Activated T-helper 2 cell treated with anti-CD3 and anti-CD28 coated beads, Interferon-gamma antibody, Interleukin-2, Interleukin-4, amounts not matched to agents 10 μg/mL and 5 μg/mL and 100 μg/mL, durations not matched to agents 14 hours and 24 hours and 36 hours (primary cell): ENCODE results near the gene MET. TPM values are rescaled to one million over a fixed set of nuclear protein-coding genes. Genes with fewer than 3 reads are reported as not detected.

Experiments
- DNase-seq: peaks from one replicate; pipeline ENCODE4 v3.0.0; 2021; ENCODE audit warnings: low spot score
- H3K27ac Mint-ChIP-seq: one replicate; pipeline ENCODE4 v1.8.0; 2021; ENCODE audit warnings: mixed read lengths
- H3K27me3 Mint-ChIP-seq: one replicate; pipeline ENCODE4 v1.8.0; 2021; ENCODE audit warnings: low read depth, mixed read lengths
- H3K36me3 Mint-ChIP-seq: one replicate; pipeline ENCODE4 v1.8.0; 2021; ENCODE audit warnings: low read depth, mixed read lengths
- H3K4me1 Mint-ChIP-seq: one replicate; pipeline ENCODE4 v1.8.0; 2021; ENCODE audit warnings: low read depth, mixed read lengths
- H3K4me3 Mint-ChIP-seq: one replicate; pipeline ENCODE4 v1.8.0; 2021; ENCODE audit warnings: low read depth, mild to moderate bottlenecking, moderate library complexity, mixed read lengths
- H3K9me3 Mint-ChIP-seq: one replicate; pipeline ENCODE4 v1.8.0; 2021; ENCODE audit warnings: mixed read lengths
- intact Hi-C: fragments of 100-400 bp; cut with micrococcal nuclease; formaldehyde crosslinking; loops from one replicate; pipeline ENCODE4 v1.15.1; 2023
- total RNA-seq: library from RNA; stranded (reverse); gene quantifications from 2 replicates; pipeline ENCODE4 v1.2.3, GENCODE V29; 2022

Gene MET
- total RNA-seq, 1 donor from 2014 or later = 1.5 TPM

DNA sequence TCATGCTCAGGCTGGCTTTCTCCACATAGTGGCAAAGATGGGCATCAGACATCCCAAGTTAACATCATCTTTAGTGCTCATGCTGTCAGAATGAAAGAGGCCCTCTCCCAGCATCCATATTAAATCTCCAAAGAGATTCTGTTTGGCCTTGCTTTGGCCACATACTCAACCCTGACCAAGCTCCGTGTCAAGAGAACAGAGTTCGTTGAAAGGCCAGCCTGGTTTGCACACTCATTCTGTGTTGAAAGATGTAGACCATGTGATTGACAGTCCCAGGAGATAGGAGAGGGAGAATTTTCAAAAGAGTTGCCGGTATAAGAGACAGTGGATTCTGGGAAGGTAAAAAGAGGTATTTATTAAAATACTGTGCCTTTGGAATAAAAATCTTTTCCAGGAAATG is 19.7 kb downstream of the MET start:
- intact Hi-C loops = no loop called here
- H3K4me1 Mint-ChIP-seq = no peaks in the 10 kb centered on the region
- no peaks in the 10 kb centered on the region for H3K36me3 Mint-ChIP-seq
- H3K4me3 Mint-ChIP-seq = no peak overlapping the region
- DNase-seq = no peak
- no peak overlapping the region for H3K27ac Mint-ChIP-seq
- peaks cover 4% of the 10 kb centered on the region for H3K27me3 Mint-ChIP-seq
- H3K9me3 Mint-ChIP-seq = no peaks in the 10 kb centered on the region

DNA sequence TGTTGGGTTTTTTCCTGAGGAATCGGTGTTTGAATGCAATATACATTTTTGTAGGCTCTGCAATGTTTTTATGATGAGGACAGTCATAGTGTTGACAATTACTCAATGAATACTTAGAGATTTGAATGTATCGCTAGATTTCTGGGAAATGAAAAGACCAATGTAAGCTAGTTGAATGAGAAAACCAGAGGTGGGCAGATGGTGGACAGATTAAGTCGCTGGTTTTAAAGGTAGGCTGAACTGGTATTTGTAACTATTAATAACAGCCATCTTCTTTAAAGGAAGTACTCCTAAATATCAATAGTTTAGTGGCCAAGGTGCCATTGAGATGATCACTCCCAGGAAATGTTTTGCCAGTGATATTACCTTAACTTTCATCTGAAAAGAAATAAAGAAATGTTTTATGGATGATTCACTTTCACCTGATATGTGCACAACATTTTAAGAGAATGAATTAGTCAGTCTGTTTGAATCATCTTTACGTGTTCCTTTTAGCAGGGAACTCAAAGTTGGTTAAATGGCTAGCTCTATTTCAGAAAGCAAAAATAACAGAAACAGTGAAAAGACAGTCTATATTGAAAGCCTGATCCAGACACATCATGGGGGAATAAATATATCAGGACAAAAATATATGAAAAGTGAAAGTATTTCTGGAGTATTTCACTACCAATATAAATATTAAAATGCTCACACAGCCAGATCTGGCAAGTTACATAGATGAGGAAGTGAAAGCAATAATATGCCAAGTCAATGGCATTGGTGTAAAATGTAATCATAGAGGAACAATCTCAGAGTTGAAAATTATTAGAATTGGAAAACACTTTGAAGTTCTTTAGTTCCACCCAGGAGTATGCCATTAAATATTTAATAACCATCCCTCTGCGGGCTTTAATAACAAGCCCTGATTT is 20.7 kb downstream of the MET start:
- DNase-seq = no peak

DNA sequence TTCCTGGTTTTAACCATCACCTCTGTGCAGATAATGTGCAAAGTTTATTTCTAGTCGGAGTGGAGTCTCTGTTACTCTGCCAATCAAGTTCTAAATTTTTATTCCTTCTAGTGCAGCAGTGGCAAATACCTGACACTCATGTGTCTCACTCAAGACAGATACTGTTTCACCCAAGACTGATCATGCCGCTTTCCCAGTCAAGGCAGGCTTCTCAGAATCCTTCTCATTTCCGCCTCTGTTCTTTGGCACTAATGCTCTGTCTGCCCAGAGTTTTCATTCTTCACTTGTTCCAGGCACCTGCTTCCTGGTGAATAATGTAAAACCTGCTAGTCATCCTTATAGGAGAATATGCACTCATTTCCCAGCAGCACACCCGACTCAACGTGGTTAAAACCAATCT is 24.7 kb downstream of the MET start:
- H3K36me3 Mint-ChIP-seq = no peaks in the 10 kb centered on the region
- no peak for DNase-seq
- no peaks in the 10 kb centered on the region for H3K9me3 Mint-ChIP-seq
- no peak overlapping the region for H3K27ac Mint-ChIP-seq
- H3K4me1 Mint-ChIP-seq = no peaks in the 10 kb centered on the region
- intact Hi-C loops = no loop called here
- peaks cover 2% of the 10 kb centered on the region for H3K27me3 Mint-ChIP-seq
- no peak overlapping the region for H3K4me3 Mint-ChIP-seq

More for the DNA sequence above, 20.7 kb downstream of the MET start:
- H3K36me3 Mint-ChIP-seq = no peaks in the 10 kb centered on the region
- H3K9me3 Mint-ChIP-seq = no peaks in the 10 kb centered on the region
- H3K27ac Mint-ChIP-seq = no peak overlapping the region
- no peak overlapping the region for H3K4me3 Mint-ChIP-seq
- H3K27me3 Mint-ChIP-seq = peaks cover 2% of the 10 kb centered on the region
- H3K4me1 Mint-ChIP-seq = no peaks in the 10 kb centered on the region
- intact Hi-C loops = no loop called here

DNA sequence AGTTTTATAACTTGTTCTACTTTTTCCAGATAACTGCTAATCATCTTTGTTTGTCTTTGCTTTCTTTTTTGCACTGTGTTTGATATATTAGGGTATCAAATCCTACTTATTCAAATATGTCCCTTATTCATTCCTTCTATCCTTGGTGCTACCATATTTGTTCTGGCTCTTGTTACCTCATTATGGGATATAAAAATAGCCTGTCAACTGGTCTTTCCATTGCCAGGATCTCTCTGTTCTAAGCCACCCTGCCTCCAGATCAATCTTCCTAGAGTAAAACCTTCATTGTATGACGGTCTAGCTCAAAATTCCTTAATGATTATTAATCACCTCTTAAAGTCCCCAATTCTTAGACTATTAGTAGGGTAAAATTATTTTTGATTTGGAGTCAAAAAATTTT is 25.2 kb downstream of the MET start:
- Mint-ChIP-seq H3K4me3 (no peak overlapping the region), H3K27ac (no peak overlapping the region), H3K9me3 (no peaks in the 10 kb centered on the region), H3K4me1 (no peaks in the 10 kb centered on the region), H3K36me3 (no peaks in the 10 kb centered on the region), H3K27me3 (peaks cover 2% of the 10 kb centered on the region)
- DNase-seq = no peak
- intact Hi-C loops = no loop called here

DNA sequence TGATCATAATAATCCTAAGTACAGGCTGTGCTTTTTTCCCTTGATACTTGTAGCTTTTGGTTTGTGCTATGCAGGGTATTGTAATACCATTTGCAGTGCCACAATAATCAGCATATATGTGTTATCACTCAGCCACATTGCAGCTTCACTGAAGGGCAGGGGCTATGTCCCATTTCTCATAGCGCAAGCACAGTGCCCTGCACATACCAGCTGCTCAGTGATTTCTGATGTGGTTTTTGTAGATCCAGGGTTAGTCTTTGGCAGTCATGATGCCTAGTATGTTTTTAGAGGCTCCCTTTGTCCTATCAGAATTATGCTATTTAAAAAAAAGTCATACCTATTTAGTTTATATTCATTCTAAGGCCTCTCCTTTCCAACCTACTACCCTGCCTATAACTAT is 25.8 kb downstream of the MET start:
- DNase-seq = no peak
- H3K36me3 Mint-ChIP-seq = no peaks in the 10 kb centered on the region

DNA sequence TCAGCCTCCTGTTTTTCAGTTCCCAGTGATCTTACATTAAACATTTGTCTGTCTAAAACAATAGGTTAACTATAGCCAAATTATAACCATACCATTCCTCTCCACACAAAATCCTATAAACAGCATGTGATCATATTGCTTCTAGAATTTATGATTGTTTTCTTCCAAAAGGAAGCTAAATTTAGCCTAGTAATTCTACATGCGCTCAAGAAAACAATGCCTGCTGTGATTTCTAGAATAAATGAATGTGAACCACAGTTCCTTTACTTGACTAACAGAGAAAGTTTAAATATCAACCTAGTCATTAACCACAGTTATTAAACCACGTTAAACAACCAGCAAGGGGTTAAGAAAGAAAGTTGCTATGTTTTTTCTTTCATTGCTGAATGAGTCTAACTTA is 26.4 kb downstream of the MET start:
- Mint-ChIP-seq H3K4me1 (no peaks in the 10 kb centered on the region), H3K4me3 (no peak overlapping the region), H3K9me3 (no peaks in the 10 kb centered on the region), H3K27ac (no peak overlapping the region), H3K27me3 (peaks cover 7% of the 10 kb centered on the region), H3K36me3 (no peaks in the 10 kb centered on the region)
- DNase-seq = no peak
- intact Hi-C loops = no loop called here

More for the DNA sequence above, 25.8 kb downstream of the MET start:
- Mint-ChIP-seq H3K27me3 (peaks cover 7% of the 10 kb centered on the region), H3K4me1 (no peaks in the 10 kb centered on the region), H3K9me3 (no peaks in the 10 kb centered on the region), H3K27ac (no peak overlapping the region), H3K4me3 (no peak overlapping the region)
- intact Hi-C loops = no loop called here

- no peaks in the 10 kb centered on the region for H3K4me1 Mint-ChIP-seq
- no peaks in the 10 kb centered on the region for H3K36me3 Mint-ChIP-seq
- H3K27me3 Mint-ChIP-seq = peaks cover 9% of the 10 kb centered on the region
- no peak overlapping the region for H3K27ac Mint-ChIP-seq
- no peaks in the 10 kb centered on the region for H3K9me3 Mint-ChIP-seq
- intact Hi-C loops = no loop called here
- H3K4me3 Mint-ChIP-seq = no peak overlapping the region
- no peak for DNase-seq
Observed at GRCh38 chr7:116698930-116699721, 27.1 kb downstream of the MET start.

GRCh38 chr7:116699722-116700120 is 27.7 kb downstream of the MET start:
- no peaks in the 10 kb centered on the region for H3K36me3 Mint-ChIP-seq
- no peaks in the 10 kb centered on the region for H3K4me1 Mint-ChIP-seq
- H3K4me3 Mint-ChIP-seq = no peak overlapping the region
- intact Hi-C loops = no loop called here
- no peaks in the 10 kb centered on the region for H3K9me3 Mint-ChIP-seq
- H3K27me3 Mint-ChIP-seq = peaks cover 9% of the 10 kb centered on the region
- no peak overlapping the region for H3K27ac Mint-ChIP-seq
- no peak for DNase-seq

DNA sequence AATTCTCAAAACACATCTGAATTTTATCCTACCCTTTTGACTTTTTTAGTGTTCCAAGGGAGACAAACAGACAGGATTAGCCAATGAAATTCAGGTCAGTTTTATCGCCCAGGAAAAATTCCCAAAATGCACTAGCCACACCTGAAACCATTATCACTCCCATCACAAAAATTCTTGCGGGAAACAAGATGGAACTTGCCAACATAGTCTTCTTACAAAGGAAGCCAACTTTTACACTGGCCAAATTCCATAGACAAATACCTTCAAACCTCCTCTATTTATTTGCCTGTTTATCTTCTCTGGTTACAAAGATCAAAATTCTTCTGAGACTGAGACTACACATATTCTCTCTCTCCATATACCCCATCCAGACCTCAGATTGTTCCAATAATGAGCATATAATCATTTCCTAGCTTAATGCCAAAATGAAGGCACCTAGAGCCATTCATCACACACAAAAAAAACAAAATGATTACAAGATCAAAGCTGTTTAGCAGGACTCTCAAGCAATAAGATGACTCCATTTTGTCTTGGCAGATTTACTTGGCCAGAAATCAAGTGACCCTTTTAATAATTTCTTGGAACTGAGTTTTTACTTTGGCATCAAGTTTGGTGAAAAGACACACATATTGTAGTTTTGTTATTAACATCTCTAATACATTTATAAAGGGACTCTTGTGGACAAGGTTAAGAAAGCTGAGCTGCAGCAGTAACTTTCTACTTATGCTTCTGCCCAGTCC is 30.2 kb downstream of the MET start:
- Mint-ChIP-seq H3K4me3 (no peak overlapping the region), H3K27me3 (peaks cover 8% of the 10 kb centered on the region), H3K36me3 (no peaks in the 10 kb centered on the region), H3K27ac (no peak overlapping the region), H3K9me3 (no peaks in the 10 kb centered on the region), H3K4me1 (no peaks in the 10 kb centered on the region)
- intact Hi-C loops = no loop called here
- DNase-seq = no peak

- H3K4me1 Mint-ChIP-seq = no peaks in the 10 kb centered on the region
- intact Hi-C loops = no loop called here
- H3K27me3 Mint-ChIP-seq = peaks cover 10% of the 10 kb centered on the region
- H3K27ac Mint-ChIP-seq = no peak overlapping the region
- no peaks in the 10 kb centered on the region for H3K36me3 Mint-ChIP-seq
- DNase-seq = no peak
- H3K9me3 Mint-ChIP-seq = no peaks in the 10 kb centered on the region
- H3K4me3 Mint-ChIP-seq = no peak overlapping the region
Observed at GRCh38 chr7:116704650-116705228, 32.7 kb downstream of the MET start.

DNA sequence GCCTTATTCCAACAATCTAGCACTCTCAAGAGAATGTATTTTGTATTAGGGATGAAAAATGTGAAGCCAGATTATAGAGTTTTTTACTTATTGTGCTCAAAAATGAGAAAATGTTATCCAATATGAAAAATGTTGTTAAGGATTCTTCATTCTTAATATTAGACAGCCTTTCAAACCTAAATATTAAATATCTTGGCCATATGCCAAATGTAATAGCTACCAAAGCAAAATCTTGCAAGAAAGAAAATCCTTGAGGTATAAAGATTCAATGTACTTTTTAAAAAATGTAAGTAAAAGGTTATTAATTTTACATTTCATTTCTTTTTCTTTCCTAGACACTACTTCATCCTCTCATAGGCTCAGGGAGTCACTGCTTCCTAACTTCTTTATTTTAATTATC is 33.4 kb downstream of the MET start:
- intact Hi-C loops = no loop called here
- Mint-ChIP-seq H3K27me3 (peaks cover 10% of the 10 kb centered on the region), H3K4me3 (no peak overlapping the region), H3K36me3 (no peaks in the 10 kb centered on the region), H3K27ac (no peak overlapping the region), H3K4me1 (no peaks in the 10 kb centered on the region), H3K9me3 (no peaks in the 10 kb centered on the region)
- no peak for DNase-seq

- Mint-ChIP-seq H3K27me3 (peaks cover 10% of the 10 kb centered on the region), H3K36me3 (no peaks in the 10 kb centered on the region), H3K9me3 (no peaks in the 10 kb centered on the region), H3K4me3 (no peak overlapping the region), H3K4me1 (no peaks in the 10 kb centered on the region), H3K27ac (no peak overlapping the region)
- DNase-seq = no peak
- intact Hi-C loops = no loop called here
Observed at GRCh38 chr7:116706668-116707126, 34.7 kb downstream of the MET start.
